Immature natural killer cell (primary cell): Measurements from ENCODE around the gene NLN. TPM values are rescaled to one million over a fixed set of nuclear protein-coding genes. Genes with fewer than 3 reads are reported as not detected.
"Not testable (repeated sequence)": the region's sequence is repeated elsewhere in the genome, so short reads cannot be mapped to it uniquely, and the experiment has no call there.

ENCODE experiments used
- DNase-seq, 3 donors: peaks; one replicate each; pipeline ENCODE4 v3.0.0; 2022; ENCODE audit warnings: mixed read lengths in 1 of 3
- H3K27ac Mint-ChIP-seq, 6 donors: one replicate each; pipeline ENCODE4 v1.8.0; 2020; ENCODE audit warnings: mixed read lengths in 6 of 6, mild to moderate bottlenecking in 5 of 6, inconsistent platforms in 4 of 6, moderate library complexity in 3 of 6
- H3K27me3 Mint-ChIP-seq, 3 donors: one replicate each; pipeline ENCODE4 v1.8.0; 2020 to 2021; ENCODE audit warnings: low read depth in 3 of 3, mild to moderate bottlenecking in 3 of 3, mixed read lengths in 3 of 3, moderate library complexity in 3 of 3, inconsistent platforms in 1 of 3
- H3K36me3 Mint-ChIP-seq, 3 donors: one replicate each; pipeline ENCODE4 v1.8.0; 2020; ENCODE audit warnings: mixed read lengths in 3 of 3, inconsistent platforms in 2 of 3, mild to moderate bottlenecking in 2 of 3
- H3K4me1 Mint-ChIP-seq, 2 donors: one replicate each; pipeline ENCODE4 v1.8.0; 2020; ENCODE audit warnings: inconsistent platforms in 2 of 2, mild to moderate bottlenecking in 2 of 2, mixed read lengths in 2 of 2, moderate library complexity in 1 of 2
- H3K4me3 Mint-ChIP-seq, 5 donors: one replicate each; pipeline ENCODE4 v1.8.0; 2020; ENCODE audit warnings: mild to moderate bottlenecking in 5 of 5, mixed read lengths in 5 of 5, inconsistent platforms in 3 of 5, moderate library complexity in 3 of 5
- H3K9me3 Mint-ChIP-seq, 6 donors: one replicate each; pipeline ENCODE4 v1.8.0; 2020; ENCODE audit warnings: mild to moderate bottlenecking in 6 of 6, mixed read lengths in 6 of 6, inconsistent platforms in 4 of 6, moderate library complexity in 3 of 6
- polyA plus RNA-seq, 3 donors: library from polyadenylated mRNA; unstranded; fragments of 300-500 nt; fragmentation: Illumina TruSeq; gene quantifications; one replicate each; pipeline ENCODE4 v1.2.3, GENCODE V29; 2021

NLN gene
- polyA plus RNA-seq, 3 donors from 2014 or later = 0.76 to 1.2 (median 1.2) TPM

DNA sequence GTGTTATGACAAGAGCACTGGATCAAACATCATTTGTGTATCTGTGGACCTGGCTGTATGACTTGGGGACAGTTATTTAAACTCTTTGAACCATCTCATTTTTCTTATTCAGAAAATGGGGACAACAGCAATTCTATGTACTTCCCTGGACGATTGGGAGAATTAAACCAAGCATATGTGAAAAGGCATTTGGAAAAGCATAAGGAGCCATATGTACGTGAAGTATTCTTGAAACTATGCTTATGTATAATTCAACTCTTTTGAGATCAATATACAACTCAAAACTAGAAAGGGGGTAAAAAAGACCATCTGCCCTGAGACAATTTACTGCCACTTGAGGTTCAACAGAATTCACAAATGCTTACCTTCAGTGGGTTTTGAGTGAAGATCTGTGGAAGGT, 75.5 kb downstream of the NLN start:
- no peaks in the 10 kb centered on the region for H3K9me3 Mint-ChIP-seq
- no peak for DNase-seq
- H3K4me3 Mint-ChIP-seq = no peak overlapping the region
- H3K27me3 Mint-ChIP-seq = peaks cover 0 to 2% (median 0%) of the 10 kb centered on the region in 3 donors
- no peaks in the 10 kb centered on the region for H3K4me1 Mint-ChIP-seq
- H3K27ac Mint-ChIP-seq = no peak overlapping the region
- no peaks in the 10 kb centered on the region for H3K36me3 Mint-ChIP-seq

DNA sequence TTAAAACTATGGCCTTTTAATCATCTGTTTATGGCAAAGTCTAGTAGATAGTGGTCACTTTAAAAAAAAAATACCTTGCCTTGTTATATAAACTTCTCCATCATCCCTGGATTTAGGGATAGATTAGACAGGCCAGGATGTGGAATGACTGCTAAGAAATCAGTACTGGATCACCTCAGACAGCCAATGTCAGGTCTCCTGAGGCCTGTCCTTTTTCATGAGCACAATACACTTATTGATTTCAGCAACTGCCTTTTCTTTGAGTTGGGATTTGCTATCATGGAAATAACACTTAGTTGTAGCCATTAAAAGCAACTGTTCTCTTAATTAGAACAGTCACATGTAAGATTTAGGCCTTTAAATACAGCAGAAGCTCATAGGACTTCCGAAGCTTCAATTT, 77.9 kb downstream of the NLN start:
- H3K4me1 Mint-ChIP-seq = peaks cover 3 to 12% of the 10 kb centered on the region in 2 donors
- H3K4me3 Mint-ChIP-seq = no peak overlapping the region
- H3K27ac Mint-ChIP-seq = no peak overlapping the region
- H3K36me3 Mint-ChIP-seq = no peaks in the 10 kb centered on the region
- no peak for DNase-seq
- H3K27me3 Mint-ChIP-seq = peaks cover 0 to 3% (median 0%) of the 10 kb centered on the region in 3 donors
- H3K9me3 Mint-ChIP-seq = no peaks in the 10 kb centered on the region

- Mint-ChIP-seq H3K36me3 (no peaks in the 10 kb centered on the region), H3K9me3 (no peaks in the 10 kb centered on the region), H3K27ac (no peak overlapping the region), H3K4me3 (no peak overlapping the region), H3K4me1 (peaks cover 3 to 12% of the 10 kb centered on the region in 2 donors), H3K27me3 (peaks cover 0 to 3% (median 0%) of the 10 kb centered on the region in 3 donors)
- no peak for DNase-seq
Observed at GRCh38 chr5:65800775-65801174, 78.8 kb downstream of the NLN start.

GRCh38 chr5:65801352-65801783, 79.4 kb downstream of the NLN start:
- DNase-seq = no peak
- Mint-ChIP-seq H3K27ac (no peak overlapping the region), H3K4me1 (peaks cover 3 to 12% of the 10 kb centered on the region in 2 donors), H3K36me3 (no peaks in the 10 kb centered on the region), H3K4me3 (no peak overlapping the region), H3K27me3 (peaks cover 0 to 3% (median 0%) of the 10 kb centered on the region in 3 donors), H3K9me3 (no peaks in the 10 kb centered on the region)

GRCh38 chr5:65802080-65802479, 80.1 kb downstream of the NLN start:
- Mint-ChIP-seq H3K4me1 (peaks cover 3 to 12% of the 10 kb centered on the region in 2 donors), H3K9me3 (no peaks in the 10 kb centered on the region), H3K27ac (no peak overlapping the region), H3K36me3 (no peaks in the 10 kb centered on the region), H3K4me3 (no peak overlapping the region), H3K27me3 (peaks cover 0 to 3% (median 0%) of the 10 kb centered on the region in 3 donors)
- DNase-seq = no peak

GRCh38 chr5:65802820-65803219, 80.8 kb downstream of the NLN start:
- Mint-ChIP-seq H3K36me3 (no peaks in the 10 kb centered on the region), H3K27me3 (peaks cover 0 to 3% (median 0%) of the 10 kb centered on the region in 3 donors), H3K4me1 (peaks cover 3 to 12% of the 10 kb centered on the region in 2 donors), H3K4me3 (no peak overlapping the region), H3K9me3 (no peaks in the 10 kb centered on the region), H3K27ac (no peak overlapping the region)
- DNase-seq = no peak

GRCh38 chr5:65803699-65804391, 81.8 kb downstream of the NLN start:
- Mint-ChIP-seq H3K9me3 (no peaks in the 10 kb centered on the region), H3K27ac (no peak overlapping the region), H3K36me3 (no peaks in the 10 kb centered on the region), H3K4me3 (no peak overlapping the region), H3K4me1 (peaks cover 3 to 12% of the 10 kb centered on the region in 2 donors), H3K27me3 (peaks cover 0 to 3% (median 0%) of the 10 kb centered on the region in 3 donors)
- DNase-seq = no peak

DNA sequence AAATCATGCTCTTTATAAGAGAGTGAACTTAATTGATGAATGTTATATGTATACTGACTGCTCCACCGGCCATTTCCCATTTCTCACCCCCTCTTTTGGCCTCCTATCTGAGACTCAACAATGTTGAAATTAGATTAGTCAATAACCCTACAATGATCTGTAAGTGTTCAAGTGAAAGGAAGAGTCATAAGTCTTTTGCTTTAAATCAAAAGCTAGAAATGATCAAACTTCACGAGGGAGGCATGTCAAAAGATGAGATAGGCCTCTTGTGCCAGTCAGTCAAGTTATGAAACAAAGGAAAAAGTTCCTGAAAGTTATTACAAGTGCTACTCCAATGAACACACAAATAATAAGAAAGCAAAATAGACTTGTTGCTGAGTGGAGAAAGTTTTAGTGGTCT, 83.1 kb downstream of the NLN start:
- Mint-ChIP-seq H3K27me3 (peaks cover 0 to 3% (median 0%) of the 10 kb centered on the region in 3 donors), H3K27ac (no peak overlapping the region), H3K4me1 (peaks cover 3 to 12% of the 10 kb centered on the region in 2 donors), H3K9me3 (no peaks in the 10 kb centered on the region), H3K4me3 (no peak overlapping the region), H3K36me3 (peaks cover 0 to 3% (median 0%) of the 10 kb centered on the region in 3 donors)
- DNase-seq = no peak

DNA sequence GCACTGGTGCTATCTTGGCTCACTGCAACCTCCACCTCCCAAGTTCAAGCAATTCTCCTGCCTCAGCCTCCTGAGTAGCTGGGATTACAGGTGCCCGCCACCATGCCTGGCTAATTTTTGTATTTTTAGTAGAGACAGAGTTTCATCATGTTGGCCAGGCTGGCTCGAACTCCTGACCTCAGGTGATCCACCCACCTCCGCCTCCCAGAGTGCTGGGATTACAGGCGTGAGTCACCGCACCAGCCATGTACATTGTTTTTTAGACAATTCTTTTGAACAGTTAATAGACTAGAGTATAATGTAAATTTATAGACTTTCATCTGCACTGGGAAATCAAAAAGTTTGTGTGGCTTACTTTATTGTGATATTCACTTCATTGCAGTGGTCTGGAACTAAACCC, 85.5 kb downstream of the NLN start:
- not testable (repeated sequence) for H3K9me3 Mint-ChIP-seq, H3K27me3 Mint-ChIP-seq

GRCh38 chr5:65808251-65808741, 86.3 kb downstream of the NLN start:
- no peak overlapping the region for H3K4me3 Mint-ChIP-seq
- H3K27me3 Mint-ChIP-seq = no peaks in the 10 kb centered on the region
- H3K9me3 Mint-ChIP-seq = no peaks in the 10 kb centered on the region
- no peak for DNase-seq
- H3K4me1 Mint-ChIP-seq = peaks cover 3 to 12% of the 10 kb centered on the region in 2 donors
- peaks cover 0 to 3% (median 3%) of the 10 kb centered on the region in 3 donors for H3K36me3 Mint-ChIP-seq
- no peak overlapping the region for H3K27ac Mint-ChIP-seq

More for the DNA sequence above, 85.5 kb downstream of the NLN start:
- peaks cover 3 to 12% of the 10 kb centered on the region in 2 donors for H3K4me1 Mint-ChIP-seq
- not testable (repeated sequence) for H3K27ac Mint-ChIP-seq, DNase-seq, H3K36me3 Mint-ChIP-seq, H3K4me3 Mint-ChIP-seq

DNA sequence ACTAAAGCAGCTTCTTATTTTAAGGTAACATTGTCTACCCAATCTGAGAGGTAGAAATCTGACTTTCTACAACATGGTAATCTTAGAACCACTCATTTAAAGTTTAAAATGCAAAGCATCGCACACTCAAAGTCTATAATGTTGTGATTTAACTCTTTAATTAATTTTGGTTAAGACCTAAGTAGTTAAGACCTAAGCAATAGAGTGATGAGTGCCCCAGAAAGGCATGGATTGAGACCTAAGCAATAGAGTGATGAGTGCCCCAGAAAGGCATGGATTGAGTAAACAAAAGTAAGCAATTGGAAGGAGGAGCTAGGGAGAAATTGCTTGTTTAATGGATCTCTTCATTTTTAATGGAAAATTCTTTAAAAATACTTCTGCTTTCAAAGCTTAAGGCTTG, 86.8 kb downstream of the NLN start:
- Mint-ChIP-seq H3K27ac (no peak overlapping the region), H3K4me3 (no peak overlapping the region), H3K36me3 (peaks cover 0 to 4% (median 3%) of the 10 kb centered on the region in 3 donors), H3K4me1 (peaks cover 3 to 10% of the 10 kb centered on the region in 2 donors), H3K27me3 (no peaks in the 10 kb centered on the region), H3K9me3 (no peaks in the 10 kb centered on the region)
- no peak for DNase-seq

DNA sequence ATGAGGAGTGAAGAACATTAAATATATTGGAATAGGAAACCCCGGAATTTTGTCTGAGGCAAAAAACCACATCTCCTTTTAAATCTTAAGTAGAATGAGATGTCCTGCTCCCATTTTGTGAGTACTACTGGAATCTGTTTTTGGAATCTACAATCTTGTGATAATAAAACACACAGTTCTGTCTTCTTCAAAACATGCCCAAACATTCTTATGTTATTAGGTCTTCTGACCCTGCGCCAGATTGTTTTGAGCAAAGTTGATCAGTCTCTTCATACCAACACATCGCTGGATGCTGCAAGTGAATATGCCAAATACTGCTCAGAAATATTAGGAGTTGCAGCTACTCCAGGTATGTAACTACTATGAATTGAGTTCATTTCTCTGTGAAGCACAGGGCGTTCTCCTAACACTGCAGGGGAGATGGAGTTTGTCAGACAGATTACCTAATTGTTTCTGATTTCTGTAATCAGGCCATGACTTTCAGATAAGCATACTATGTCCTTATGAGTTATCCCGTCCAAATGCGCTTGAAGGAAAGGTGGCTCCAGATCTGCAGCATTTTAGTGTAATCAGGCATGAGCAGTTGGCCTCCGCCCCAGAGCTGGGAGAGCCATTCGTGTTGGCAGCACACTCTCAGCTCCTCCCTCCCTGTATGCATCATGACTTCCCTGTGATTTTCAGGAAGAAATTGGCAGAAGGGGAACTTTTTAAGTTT, 88.0 kb downstream of the NLN start:
- Mint-ChIP-seq H3K36me3 (peaks cover 0 to 4% (median 3%) of the 10 kb centered on the region in 3 donors), H3K27me3 (no peaks in the 10 kb centered on the region), H3K27ac (no peak overlapping the region), H3K4me1 (no peaks in the 10 kb centered on the region), H3K9me3 (no peaks in the 10 kb centered on the region), H3K4me3 (no peak overlapping the region)
- no peak for DNase-seq

DNA sequence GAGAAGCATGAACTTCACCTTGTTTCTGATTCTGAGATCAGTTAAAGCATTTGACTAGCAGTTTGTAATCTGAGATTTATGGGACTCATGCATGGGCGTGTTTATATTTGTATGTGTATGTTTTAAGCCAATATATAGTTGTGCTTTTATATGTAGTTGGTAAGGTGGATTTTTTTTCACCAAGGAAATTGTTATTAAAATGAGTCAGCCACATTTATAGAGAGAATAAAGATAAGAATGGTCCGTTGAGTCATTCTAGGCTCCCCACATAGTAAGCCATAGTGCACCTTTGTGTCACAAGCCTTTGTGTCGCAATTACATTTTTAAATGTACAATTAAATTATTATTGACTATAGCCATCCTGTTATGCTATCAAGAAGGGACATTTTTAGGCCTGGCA, 89.0 kb downstream of the NLN start:
- no peak for DNase-seq
- H3K27ac Mint-ChIP-seq = no peak overlapping the region
- no peak overlapping the region for H3K4me3 Mint-ChIP-seq
- no peaks in the 10 kb centered on the region for H3K4me1 Mint-ChIP-seq
- H3K9me3 Mint-ChIP-seq = no peaks in the 10 kb centered on the region
- peaks cover 0 to 4% (median 3%) of the 10 kb centered on the region in 3 donors for H3K36me3 Mint-ChIP-seq
- peaks cover 0 to 2% (median 0%) of the 10 kb centered on the region in 3 donors for H3K27me3 Mint-ChIP-seq

- Mint-ChIP-seq H3K4me3 (no peak overlapping the region), H3K27ac (no peak overlapping the region), H3K36me3 (peaks cover 0 to 4% (median 3%) of the 10 kb centered on the region in 3 donors), H3K4me1 (no peaks in the 10 kb centered on the region), H3K9me3 (no peaks in the 10 kb centered on the region), H3K27me3 (peaks cover 0 to 2% (median 0%) of the 10 kb centered on the region in 3 donors)
- no peak for DNase-seq
Observed at GRCh38 chr5:65811885-65812284, 89.9 kb downstream of the NLN start.
